Measurements from ENCODE around the gene GPR152. TPM values are rescaled to one million over a fixed set of nuclear protein-coding genes. Genes with fewer than 3 reads are reported as not detected.

Gene GPR152
- total RNA-seq, 1 experiment from 2014 or later: not detected

DNA sequence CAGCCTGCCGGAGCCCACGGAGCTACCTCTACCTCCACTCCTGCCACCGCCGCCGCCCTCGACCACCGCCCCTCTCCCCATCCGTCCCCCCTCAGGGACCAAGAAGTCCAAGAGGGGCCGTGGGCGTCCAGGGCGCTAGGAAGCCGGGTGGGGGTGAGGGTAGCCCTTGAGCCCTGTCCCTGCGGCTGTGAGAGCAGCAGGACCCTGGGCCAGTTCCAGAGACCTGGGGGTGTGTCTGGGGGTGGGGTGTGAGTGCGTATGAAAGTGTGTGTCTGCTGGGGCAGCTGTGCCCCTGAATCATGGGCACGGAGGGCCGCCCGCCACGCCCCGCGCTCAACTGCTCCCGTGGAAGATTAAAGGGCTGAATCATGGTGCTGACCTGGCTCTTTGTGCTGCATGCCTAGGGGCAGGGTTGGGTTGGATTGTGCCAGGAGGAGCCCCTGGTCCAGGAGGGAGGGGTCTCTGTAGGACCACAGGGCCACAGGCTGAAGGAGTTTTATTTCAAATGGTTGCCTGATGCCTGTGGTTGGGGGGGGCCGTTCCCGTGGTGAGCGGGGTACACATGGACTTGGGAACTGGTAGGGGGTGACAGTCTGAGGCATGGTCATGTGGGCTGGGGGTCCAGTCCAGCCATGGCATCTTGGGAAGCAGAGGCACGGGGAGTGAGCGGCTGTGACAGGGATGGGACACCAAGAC lies 17.4 kb downstream of the GPR152 start:
- Histone ChIP-seq H3K79me2 (ENCODE audit: insufficient read depth, low read length) (peaks cover 7% of the 10 kb centered on the region; the same call in 1 of the 2 replicates), H3K9me3 (ENCODE audit: control insufficient read depth in 1 of 2, insufficient read depth in 1 of 2, low read depth in 1 of 2, low read length in 2 of 2) (no peaks in the 10 kb centered on the region), H3K27me3 (ENCODE audit: insufficient read depth, low read length) (no peaks in the 10 kb centered on the region), H3K4me1 (ENCODE audit: control insufficient read depth in 1 of 2, insufficient read depth in 2 of 2, low read length in 2 of 2) (peaks cover 0 to 16% of the 10 kb centered on the region in 2 experiments; a peak in 3 of 4 replicates), H4K20me1 (ENCODE audit: insufficient read depth) (no peaks in the 10 kb centered on the region), H3K27ac (ENCODE audit: low read depth, low read length) (peak overlapping the region; percentile 1; the same call in 1 of the 2 replicates), H3K4me2 (ENCODE audit: low read length) (no peak overlapping the region), H3K9ac (ENCODE audit: low read length) (no peak overlapping the region), H3K9me2 (ENCODE audit: insufficient read depth) (no peaks in the 10 kb centered on the region), H3K4me3 (replicated peaks in 1 of 2; ENCODE audit: low read depth in 1 of 2, low read length in 2 of 2) (no peak overlapping the region), H3K36me3 (ENCODE audit: control insufficient read depth in 1 of 2, insufficient read depth in 2 of 2, low read length in 2 of 2) (peaks cover 10 to 17% of the 10 kb centered on the region in 2 experiments; a peak in 3 of 4 replicates), H2AFZ (ENCODE audit: low read depth, low read length, poor library complexity, severe bottlenecking) (no peak overlapping the region)
- CTCF ChIA-PET: no interaction called here
- BruUV-seq (replicated peaks): no TSS peak
- POLR2A ChIA-PET: no interaction called here
- intact Hi-C loops (cut with micrococcal nuclease): no loop called here
- no peak for TF ChIP-seq ZNF274 (IDR thresholded peaks at IDR 0.05; ENCODE audit: low read depth, low read length)
- TF ChIP-seq TCF7L2 (IDR thresholded peaks at IDR 0.05; ENCODE audit: borderline replicate concordance, extremely low read depth, insufficient read depth, insufficient read length): no peak
- no peak for TF ChIP-seq ZFX (IDR thresholded peaks at IDR 0.05)
- no peak for TF ChIP-seq ELF1 (IDR thresholded peaks at IDR 0.05; ENCODE audit: borderline replicate concordance, low read depth)
- TF ChIP-seq EZH2phosphoT487 (IDR thresholded peaks at IDR 0.05; ENCODE audit: borderline replicate concordance): no peak
- no peak for TF ChIP-seq SRF (IDR thresholded peaks at IDR 0.05; ENCODE audit: low read depth)
- TF ChIP-seq CEBPB (IDR thresholded peaks at IDR 0.05; ENCODE audit: low read depth): no peak
- TF ChIP-seq RAD21 (IDR thresholded peaks at IDR 0.05; ENCODE audit: low read depth): no peak
- TF ChIP-seq CBX3 (IDR thresholded peaks at IDR 0.05; ENCODE audit: low read depth): no peak
- TF ChIP-seq FOSL1 (IDR thresholded peaks at IDR 0.05; ENCODE audit: low read depth): no peak
- TF ChIP-seq EZH2 (IDR thresholded peaks at IDR 0.05): no peak
- no peak for TF ChIP-seq SIN3A (IDR thresholded peaks at IDR 0.05; ENCODE audit: low read depth)
- TF ChIP-seq YY1 (IDR thresholded peaks at IDR 0.05; ENCODE audit: extremely low read depth, insufficient replicate concordance, low read depth, low read length): no peak
- TF ChIP-seq, protein P1, sequence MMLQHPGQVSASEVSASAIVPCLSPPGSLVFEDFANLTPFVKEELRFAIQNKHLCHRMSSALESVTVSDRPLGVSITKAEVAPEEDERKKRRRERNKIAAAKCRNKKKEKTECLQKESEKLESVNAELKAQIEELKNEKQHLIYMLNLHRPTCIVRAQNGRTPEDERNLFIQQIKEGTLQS (IDR thresholded peaks at IDR 0.05): no peak
- no peak for TF ChIP-seq JUND (IDR thresholded peaks at IDR 0.05)
- TF ChIP-seq SP1 (IDR thresholded peaks at IDR 0.05; ENCODE audit: low read depth): no peak
- no peak for TF ChIP-seq POLR2A (IDR thresholded peaks at IDR 0.05; ENCODE audit: borderline replicate concordance, extremely low read depth, insufficient read depth, insufficient read length)
- TF ChIP-seq, protein P2, sequence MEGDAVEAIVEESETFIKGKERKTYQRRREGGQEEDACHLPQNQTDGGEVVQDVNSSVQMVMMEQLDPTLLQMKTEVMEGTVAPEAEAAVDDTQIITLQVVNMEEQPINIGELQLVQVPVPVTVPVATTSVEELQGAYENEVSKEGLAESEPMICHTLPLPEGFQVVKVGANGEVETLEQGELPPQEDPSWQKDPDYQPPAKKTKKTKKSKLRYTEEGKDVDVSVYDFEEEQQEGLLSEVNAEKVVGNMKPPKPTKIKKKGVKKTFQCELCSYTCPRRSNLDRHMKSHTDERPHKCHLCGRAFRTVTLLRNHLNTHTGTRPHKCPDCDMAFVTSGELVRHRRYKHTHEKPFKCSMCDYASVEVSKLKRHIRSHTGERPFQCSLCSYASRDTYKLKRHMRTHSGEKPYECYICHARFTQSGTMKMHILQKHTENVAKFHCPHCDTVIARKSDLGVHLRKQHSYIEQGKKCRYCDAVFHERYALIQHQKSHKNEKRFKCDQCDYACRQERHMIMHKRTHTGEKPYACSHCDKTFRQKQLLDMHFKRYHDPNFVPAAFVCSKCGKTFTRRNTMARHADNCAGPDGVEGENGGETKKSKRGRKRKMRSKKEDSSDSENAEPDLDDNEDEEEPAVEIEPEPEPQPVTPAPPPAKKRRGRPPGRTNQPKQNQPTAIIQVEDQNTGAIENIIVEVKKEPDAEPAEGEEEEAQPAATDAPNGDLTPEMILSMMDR (IDR thresholded peaks at IDR 0.05 in 2 of 3, conservative IDR thresholded peaks at IDR 0.05 in 1 of 3; ENCODE audit: borderline replicate concordance in 1 of 3, insufficient read depth in 1 of 3, low read depth in 2 of 3, low read length in 2 of 3): no peak
- TF ChIP-seq POLR2AphosphoS5 (IDR thresholded peaks at IDR 0.05; ENCODE audit: low read depth, low read length): no peak
- ATAC-seq (no peak), DNase-seq (ENCODE audit: low read depth, low spot score) (no peak)
- RAD21 ChIA-PET (ENCODE audit: low non-redundant PET in 1 of 2, low total read pairs in 2 of 2, uncharacterized antibody in 2 of 2, unreplicated experiment in 2 of 2): no interaction called here

Data from HCT116 (cell line).